ENCODE data around the gene LDLRAD4.
"Not testable (repeated sequence)": the region's sequence is repeated elsewhere in the genome, so short reads cannot be mapped to it uniquely, and the experiment has no call there.

LDLRAD4 gene

DNA sequence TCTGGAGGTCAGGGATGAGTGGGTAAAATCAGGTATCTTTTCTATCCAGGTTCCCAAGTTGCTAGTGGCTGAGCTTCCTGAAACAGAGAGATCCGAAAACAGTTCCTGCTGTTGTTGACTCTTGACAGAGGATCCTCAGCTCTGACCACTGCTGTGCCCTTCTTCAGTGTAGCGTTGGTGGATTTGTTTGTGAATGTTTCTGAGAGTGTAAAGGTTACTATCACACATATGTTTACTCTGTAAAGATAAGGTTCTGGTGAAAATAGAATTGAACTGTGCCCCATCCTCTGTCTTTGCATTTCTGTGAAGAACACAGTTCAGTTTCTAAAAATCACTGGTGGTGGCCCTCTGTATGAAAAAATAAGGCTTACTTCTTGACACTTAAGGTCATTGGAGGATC lies 119.8 kb downstream of the LDLRAD4 start:
- no peak for DNase-seq (ENCODE audit: low read depth)

DNA sequence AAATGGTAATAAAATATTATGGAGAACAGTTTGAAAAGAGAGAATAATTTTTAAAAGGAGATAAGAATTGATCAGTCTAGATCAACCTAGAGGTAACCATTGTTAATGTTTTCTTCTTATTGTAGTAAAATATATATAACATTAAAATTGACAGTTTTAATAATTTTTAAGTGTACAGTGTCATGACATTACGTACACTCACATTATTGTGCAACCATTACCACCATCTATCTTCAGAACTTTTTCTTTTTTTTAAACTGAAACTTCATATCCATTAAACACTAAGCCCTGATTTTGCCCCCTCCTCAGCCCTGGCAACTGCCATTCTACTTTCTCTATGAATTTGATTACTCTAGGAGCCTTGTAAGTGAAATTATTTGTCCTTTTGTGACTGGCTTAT lies 121.1 kb downstream of the LDLRAD4 start:
- no peak for DNase-seq (ENCODE audit: low read depth)

DNA sequence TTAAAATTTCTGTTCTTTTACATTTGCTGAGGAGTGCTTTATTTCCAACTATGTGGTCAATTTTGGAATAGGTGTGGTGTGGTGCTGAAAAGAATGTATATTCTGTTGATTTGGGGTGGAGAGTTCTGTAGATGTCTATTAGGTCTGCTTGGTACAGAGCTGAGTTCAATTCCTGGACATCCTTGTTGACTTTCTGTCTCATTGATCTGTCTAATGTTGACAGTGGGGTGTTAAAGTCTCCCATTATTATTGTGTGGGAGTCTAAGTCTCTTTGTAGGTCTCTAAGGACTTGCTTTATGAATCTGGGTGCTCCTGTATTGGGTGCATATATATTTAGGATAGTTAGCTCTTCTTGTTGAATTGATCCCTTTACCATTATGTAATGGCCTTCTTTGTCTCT lies 127.9 kb downstream of the LDLRAD4 start:
- not testable (repeated sequence) for DNase-seq (ENCODE audit: low read depth)

DNA sequence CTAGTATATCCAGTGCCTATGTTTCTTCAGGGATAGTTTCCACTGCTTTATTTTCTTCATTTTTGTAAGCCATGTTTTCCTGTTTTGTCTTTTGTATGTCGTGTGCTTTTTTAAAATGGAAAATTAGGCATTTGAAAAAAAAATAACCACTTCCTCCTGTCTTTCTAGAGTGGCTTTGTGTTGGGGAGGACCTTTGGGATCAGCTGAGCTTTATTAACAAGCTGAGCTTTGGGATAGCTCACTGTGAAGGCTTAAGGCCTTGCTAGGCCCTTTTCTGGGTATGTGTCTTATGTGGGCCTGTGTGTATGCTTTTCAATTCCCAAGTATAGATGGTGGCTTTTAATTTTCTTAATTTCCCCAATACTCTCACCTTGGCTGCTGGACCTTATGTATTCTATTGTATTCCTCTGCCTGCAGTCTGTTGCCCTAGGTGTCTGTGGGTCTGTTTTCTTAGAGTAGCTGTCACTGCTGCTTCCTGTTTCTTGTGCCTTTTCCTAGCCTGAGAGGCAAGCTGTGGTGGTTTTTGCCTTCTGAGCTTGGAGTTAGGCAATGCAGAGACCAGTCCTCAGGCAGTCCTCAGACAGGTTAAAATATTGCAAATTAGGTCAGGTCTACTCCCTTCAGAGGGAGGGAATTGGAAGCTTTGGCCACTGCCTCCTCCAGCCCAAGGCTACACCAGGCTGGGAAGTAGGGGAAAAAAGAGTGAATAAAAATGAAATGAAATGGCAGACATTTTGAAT lies 134.7 kb downstream of the LDLRAD4 start:
- DNase-seq (ENCODE audit: low read depth) = no peak

DNA sequence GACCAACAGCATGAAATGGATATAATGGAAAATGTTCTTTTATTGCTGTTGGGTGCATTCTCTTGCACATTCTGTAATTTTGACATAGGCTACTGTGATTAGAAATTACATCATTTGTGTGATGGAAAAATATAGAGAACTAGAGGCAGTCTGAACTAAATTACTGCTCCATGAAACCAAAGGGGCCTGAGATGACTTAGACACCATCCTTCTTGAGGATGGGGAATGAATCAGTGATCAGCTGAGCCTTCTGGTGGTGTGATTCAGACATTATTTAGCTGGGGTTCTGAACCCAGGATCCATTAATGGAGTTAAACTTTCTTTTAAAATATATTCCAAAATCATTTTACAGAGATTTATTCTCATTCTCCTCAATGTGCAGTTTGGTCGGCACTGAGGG lies 135.8 kb downstream of the LDLRAD4 start:
- DNase-seq (ENCODE audit: low read depth) = no peak

DNA sequence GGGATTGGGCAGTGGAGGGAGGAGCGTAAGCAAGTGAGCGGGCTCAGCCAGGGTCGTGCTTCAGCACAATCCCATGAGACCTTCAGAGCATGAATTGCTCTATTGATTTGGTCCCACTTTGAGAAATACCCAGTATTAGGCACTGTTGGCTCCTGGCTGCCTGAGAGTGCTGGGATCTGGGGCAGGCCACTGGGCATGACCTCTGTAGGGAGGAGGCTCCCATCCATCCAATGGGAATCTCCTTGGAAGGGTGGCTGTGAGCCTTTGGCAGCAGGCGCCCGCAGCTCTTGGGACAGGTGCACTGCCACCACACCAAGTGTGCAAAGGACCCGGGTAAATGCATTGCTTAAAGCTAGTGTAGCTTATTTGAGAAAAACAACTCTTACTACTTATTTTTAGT lies 137.5 kb downstream of the LDLRAD4 start:
- no peak for DNase-seq (ENCODE audit: low read depth)

DNA sequence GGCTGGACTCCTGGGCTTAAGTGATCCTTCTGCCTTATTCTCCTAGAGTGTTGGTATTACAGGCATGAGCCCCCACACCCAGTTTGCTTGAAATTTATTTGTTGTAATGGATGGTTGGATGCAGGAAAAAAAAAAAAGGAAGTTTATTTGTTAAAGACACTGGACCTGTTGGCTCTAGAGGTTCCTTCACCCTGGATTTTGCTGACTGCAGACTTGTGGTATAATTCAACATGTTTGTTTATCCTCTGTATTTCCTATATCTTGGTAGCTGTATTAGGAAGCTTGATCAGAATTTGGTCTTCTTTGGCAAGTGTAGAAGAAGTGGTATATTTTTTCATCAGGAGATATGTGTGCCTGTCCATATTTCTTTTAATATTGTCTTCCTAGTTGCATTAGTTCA lies 138.7 kb downstream of the LDLRAD4 start:
- DNase-seq (ENCODE audit: low read depth) = no peak

DNA sequence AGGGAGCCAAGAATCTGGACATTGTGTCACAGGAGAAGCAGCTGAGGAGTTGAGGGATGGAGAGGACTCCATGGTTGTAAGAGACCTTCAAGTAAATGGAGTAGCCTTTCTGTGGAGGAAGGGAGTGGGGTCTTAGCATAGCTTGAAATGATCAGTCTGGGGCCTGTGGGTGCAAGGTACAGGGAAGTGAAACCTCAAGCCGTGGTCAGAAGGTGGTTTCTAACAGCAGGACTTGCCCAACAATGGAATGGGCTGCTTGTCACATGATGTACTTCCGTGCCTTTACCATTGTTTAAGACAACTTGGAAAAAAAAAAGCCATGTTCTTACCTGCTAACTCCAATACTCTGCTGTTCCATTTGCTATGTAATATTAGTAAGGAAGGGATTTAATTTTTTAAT lies 140.7 kb downstream of the LDLRAD4 start:
- DNase-seq (ENCODE audit: low read depth) = no peak

DNA sequence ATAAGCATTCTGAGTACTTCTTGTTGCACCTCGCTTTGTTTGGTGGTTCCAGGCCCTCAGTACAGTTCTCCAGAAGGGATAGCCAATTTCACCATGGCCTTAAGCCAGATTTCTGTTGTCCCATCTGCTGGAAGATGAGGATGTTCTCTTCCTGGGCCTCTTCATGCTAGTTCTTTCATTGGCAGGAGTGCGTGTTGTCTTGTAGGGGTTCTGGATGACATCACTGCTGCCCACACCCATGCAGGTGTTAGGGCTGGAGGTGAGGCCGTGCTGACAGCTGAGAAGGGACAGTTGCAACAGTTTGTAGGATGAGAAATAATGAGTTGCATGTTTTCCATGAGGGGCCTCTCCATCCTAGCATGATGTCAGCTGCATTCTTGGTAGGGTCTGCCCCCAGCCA lies 142.9 kb downstream of the LDLRAD4 start:
- DNase-seq (ENCODE audit: low read depth) = no peak

DNA sequence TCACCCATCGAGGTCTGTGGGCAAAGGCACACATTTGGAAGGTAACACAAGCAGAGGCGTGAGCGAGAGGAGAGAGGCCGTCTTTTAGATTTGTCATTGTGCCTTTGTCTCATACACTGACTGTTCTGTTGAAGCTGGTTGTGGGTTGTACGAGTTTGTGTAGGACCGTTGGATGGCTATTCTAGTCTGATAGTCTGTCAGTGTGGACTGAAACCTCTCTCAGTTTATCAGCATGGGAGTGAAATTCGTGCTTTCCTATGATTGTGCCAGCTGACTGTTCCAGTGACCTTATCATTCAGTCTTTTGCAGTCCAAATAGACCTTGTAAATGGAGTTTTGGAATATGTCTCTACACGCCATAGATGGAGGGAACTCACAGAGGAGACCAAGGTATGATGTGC lies 143.5 kb downstream of the LDLRAD4 start:
- no peak for DNase-seq (ENCODE audit: low read depth)

DNA sequence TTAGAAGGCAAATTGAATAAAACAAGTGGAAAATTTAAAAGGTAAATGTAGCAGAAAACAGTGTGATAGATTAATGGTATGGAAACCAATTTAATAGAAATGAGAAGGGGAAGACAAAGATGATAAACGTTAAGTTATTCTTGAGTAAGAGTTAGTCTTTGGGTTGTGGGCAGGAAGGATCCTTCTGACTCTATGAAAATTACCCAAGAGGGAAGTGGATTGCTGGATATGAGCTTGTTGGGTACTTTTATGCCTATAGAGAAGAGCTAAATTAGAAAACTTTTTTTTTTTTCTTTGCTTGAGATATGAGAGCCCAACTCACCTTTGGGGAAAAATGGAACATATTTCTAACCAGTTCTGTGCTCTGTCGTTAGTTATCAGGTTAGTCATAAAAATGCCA lies 144.0 kb downstream of the LDLRAD4 start:
- no peak for DNase-seq (ENCODE audit: low read depth)

DNA sequence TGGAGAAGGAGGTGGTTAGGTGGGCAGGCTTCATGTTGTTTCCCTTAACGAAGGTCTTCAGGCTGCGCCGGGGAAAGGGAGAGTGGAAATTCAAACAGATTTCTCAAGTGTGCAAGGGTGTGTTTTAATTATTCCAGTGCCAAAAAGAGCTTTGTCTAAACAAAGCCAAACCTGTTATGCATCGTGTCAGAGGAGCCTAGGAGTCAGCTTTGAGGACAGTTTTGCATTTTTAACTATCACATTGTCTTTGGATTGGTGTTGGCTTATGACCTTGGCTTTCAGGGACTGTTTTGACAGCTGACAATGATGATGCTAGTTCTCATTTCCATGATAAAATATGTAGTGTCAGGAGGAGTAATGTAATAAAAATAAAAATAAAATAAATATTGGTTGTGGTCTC lies 144.8 kb downstream of the LDLRAD4 start:
- no peak for DNase-seq (ENCODE audit: low read depth)

DNA sequence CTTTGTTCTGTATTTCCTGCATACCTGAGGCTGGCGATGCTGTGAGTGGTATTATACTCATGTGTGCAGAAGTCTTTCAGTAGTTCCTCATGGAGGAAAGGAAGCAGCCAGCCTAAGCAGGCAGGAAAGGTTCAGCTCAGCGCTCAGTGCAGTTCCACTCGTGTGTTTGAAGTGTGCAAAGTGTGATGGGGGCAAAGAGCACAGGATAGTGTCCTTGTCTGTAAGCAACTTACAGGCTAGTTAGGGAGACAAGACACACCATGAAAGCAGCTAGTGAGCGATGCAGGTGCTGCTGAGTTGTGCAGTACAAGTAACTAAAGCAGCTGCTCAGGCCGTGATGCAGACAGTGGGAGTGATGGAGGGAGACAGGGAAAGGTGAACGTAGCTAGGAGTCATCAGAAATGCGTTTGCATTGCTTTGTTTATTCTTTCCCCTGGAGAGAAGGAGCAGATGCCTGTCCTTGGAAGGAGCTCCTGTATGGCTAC lies 146.2 kb downstream of the LDLRAD4 start:
- DNase-seq (ENCODE audit: low read depth) = no peak

DNA sequence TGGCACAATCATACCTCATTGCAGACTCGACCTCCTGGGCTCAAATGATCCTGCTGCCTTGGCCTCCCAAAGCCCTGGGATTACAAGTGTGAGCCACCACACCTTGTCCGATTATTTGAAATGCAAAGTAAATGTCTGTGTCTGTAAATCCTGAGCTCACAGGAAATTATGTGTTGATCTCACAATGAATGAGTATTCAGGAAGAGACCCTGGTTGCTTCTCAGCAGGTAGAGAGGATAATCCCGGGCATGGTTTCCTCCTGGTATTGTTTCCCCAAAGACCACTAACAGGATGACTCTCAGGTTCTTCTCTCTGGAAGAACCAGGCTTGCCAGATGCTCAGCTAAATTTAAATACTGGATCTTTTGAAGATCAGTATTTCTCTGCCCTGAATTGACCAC lies 147.6 kb downstream of the LDLRAD4 start:
- no peak for DNase-seq (ENCODE audit: low read depth)

DNA sequence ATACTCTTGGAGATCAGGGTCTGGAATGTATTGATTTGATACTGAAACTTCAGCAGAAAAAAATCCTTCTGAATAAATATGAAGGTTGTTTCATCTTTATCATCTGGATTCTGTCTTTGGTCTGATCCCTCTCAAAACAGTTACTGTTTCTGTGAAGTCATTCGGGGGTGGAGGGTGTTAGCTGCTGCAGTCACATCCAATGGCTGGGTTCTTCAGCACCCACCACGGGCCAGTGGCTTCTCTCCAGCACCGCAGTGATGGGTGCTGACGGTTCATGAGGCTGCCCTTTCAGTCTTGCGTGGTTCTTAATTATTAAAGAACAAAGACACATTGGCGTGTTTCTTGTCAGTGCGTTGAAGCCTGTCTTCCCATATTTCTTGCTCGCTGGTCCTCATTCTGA lies 148.0 kb downstream of the LDLRAD4 start:
- no peak for DNase-seq (ENCODE audit: low read depth)

DNA sequence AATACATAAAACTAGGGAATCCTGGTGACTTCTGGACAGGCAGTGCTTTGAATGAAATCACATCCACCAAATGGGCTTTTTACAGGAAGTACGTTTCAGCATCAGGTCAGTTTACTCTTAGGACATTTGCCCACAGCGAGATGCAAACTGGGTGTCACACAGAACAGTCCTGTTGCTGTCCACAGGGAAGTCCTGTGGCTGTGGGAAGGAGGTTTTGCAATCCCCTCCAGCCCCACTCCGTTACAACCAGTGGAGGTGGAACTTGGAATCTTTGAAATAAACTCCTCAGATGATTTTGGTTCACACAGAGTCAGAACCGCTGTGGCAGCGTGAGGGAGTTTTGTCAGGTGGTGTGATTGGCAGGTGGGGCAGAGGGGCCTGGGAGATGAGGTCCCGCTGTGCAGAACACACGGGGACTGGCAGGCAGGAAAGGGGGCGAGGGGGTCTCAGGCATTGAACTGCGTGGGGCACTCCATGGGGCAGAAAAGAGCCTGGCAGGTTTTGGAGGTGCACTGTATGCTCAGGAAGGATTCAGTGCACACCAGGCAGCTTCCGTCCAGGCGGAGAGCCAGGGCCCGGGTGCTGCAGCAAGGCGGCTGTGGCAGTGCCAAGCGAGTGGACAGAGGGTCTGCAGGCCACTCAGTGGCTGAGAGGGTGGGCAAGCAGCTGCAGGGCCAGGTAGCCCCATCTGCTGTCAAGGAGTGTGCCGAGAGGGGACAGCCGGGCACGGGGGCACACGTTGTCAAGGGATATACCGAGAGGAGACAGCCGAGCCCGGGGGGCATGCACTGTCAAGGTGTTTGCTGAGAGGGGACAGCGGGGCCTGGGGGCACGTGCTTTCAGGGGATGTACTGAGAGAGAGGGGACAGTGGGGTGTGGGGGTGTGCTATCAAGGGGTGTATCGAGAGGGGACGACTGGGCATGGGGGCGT lies 148.7 kb downstream of the LDLRAD4 start:
- DNase-seq (ENCODE audit: low read depth) = no peak

DNA sequence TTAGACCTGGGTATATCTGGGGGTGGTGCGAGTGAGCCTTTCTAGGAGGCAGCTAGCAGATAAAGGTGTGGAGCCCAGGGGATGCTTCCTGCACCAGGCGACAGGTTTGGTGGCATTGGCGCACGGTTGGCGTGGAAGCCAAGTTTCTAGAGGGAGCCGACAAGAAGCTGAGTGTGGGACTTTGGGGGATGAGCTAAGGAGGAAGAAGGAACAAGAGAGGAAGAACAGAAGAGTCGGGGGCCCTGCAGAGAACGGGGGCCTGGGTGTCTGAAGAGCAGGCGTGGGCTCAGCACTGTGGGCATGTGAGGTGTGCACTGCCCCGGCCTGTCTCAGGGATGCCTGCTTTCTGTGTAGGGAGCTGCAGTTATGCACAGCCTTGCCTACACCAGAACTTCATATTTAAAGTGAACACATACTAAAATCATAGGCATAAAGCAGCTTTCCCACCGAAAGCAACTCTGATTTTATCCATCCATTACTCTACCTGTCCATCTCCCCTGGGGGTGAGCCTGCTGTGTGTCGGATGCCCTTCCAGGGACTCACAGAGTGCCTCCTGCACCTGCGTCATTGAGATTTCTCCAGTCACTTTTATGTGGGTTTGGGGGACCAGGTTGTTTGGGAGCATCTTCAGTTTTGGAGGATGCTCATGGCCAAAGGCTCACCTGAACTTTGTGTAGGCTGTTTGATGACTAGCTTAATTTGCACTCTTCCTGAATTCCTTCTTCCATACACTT lies 149.7 kb downstream of the LDLRAD4 start:
- DNase-seq (ENCODE audit: low read depth) = no peak

DNA sequence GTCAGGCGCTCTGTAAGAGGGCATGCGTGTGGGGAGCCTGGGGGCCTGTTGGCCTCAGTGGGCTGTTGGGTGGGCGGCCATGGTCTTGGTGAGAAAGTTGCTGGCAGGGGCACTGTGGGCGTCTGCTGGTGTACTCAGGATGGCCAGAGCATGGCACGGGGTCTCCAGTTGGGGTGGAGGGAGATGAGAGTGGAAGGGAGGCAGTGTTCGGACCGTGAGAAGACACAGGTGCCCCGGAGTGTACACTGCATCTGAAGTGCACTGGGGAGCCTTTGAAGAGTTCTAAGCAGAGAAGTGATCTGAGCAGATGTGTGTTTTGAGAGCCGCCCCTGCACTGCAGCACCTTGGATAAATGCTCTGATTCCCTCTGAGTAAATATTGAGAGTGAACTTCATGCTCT lies 150.8 kb downstream of the LDLRAD4 start:
- DNase-seq (ENCODE audit: low read depth) = no peak

DNA sequence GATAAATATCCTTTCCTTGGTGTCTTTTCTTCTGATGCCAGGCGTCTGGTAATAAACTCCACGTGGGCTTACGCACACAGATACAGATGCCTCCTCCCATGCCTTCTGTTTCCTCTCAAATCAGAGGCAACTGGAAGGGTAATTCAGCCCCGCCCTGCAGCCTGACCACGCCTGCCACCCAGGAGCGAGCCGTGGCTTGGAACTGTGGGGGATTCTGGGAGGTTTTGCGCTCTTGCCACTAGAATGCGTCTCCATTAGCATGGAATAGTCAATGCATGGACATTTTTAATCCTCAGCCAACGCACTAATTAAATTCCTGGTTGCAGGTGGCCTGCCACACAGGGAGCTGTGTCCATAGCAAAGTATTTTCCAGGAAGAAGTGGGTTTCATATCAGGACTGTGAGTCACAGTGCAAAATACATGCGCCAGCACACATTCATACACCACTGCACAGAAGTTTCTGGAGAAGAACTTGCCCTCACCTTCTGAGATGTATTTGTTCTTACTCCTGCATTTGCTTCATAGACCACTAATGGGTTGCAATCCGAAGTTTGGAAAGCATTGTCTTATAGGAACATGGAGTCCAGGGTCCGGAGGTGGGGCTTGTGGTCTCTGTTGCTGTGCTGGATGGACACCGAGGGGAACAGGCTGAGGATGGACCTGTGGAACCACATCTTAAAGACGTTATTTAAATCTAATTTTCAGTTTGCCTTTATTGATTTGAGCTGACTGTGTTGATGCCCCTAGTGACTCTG lies 151.4 kb downstream of the LDLRAD4 start:
- no peak for DNase-seq (ENCODE audit: low read depth)

DNA sequence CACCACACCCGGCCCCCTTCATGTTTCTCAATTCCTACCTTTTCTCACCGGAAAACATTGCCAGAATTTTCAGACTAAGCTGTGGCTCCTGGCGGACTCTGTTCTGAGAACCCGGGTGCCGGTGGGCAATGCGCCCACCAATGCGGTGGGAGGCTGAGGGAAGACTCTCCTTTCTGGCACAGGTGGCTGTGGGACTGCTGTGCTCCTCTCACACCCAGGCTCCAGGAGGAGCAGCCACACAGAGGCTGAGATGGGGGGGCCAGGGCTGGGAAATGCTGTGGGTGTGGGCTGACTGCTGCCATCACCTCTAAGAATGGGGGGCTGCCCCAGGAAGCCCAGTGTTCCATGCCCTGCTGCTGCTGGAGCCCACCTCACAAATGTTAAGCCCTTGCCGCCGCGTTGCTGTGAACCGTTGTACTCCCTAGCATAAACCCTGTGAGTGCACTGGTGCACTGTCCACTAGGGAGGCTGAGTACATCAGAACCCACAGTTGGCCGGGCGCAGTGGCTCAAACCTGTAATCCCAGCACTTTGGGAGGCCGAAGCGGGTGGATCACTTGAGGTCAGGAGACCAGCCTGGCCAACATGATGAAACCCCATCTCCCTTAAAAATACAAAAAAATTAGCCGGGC lies 152.6 kb downstream of the LDLRAD4 start:
- no peak for DNase-seq (ENCODE audit: low read depth)

DNA sequence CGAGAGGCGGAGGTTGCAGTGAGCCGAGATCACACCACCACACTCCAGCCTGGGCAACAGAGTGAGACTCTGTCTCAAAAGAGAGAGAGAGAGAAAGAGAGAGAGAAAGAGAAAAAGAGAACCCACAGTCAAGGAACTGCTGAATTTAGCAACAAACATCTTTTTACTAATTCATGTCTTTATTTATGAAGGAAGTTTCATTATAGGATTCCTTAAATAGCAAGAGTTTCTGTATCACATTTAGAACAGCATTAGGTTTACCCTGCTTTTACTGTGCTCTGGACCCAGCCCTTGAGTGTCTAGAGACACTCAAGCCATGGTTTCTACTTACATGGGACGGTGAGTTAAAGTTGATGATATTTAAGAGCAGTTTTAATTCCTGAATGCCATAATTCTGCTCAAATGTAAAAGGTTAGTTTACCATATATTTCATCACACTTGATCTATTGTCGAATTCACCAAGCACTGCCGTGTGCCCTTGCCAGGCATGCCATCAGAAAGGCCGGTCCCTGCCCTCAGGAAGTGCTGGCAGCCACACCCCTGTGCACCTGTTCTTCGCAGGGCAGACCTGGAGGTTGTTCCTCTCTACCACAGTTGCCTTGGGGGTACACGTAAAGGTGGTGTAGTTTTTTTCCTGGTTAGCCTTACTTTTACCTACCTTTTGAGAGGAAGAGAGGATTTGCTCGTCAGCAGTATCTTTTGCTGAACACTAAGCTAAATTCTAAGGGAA lies 153.3 kb downstream of the LDLRAD4 start:
- no peak for DNase-seq (ENCODE audit: low read depth)

Data from stromal cell of bone marrow (primary cell).